Activated naive CD4-positive, alpha-beta T cell treated with anti-CD3 and anti-CD28 coated beads, Interleukin-2, amount 10 ng/mL, durations not matched to agents 7 days and 5 days (primary cell): ENCODE results near the gene SLC38A5.
"Not testable (repeated sequence)": the region's sequence is repeated elsewhere in the genome, so short reads cannot be mapped to it uniquely, and the experiment has no call there.

ENCODE experiments used
- CTCF ChIA-PET: fragments of 350-600 bp; sonication (Branson Sonifier 250); formaldehyde crosslinking; loops from one replicate; lab custom pipeline; 2021; ENCODE audit warnings: antibody characterized with exemption; lab: Charles Lee
- DNase-seq: peaks from one replicate; pipeline ENCODE4 v3.0.0-alpha.2; 2020
- H3K27ac Mint-ChIP-seq: one replicate; pipeline ENCODE4 v1.8.0; 2021; ENCODE audit warnings: mild to moderate bottlenecking, moderate library complexity, mixed read lengths
- H3K27me3 Mint-ChIP-seq: one replicate; pipeline ENCODE4 v1.8.0; 2021; ENCODE audit warnings: mild to moderate bottlenecking, mixed read lengths
- H3K36me3 Mint-ChIP-seq: one replicate; pipeline ENCODE4 v1.8.0; 2021; ENCODE audit warnings: mixed read lengths
- H3K4me1 Mint-ChIP-seq: one replicate; pipeline ENCODE4 v1.8.0; 2021; ENCODE audit warnings: mixed read lengths
- H3K4me3 Mint-ChIP-seq: one replicate; pipeline ENCODE4 v1.8.0; 2021; ENCODE audit warnings: mild to moderate bottlenecking, moderate library complexity, mixed read lengths
- H3K9me3 Mint-ChIP-seq: one replicate; pipeline ENCODE4 v1.8.0; 2021; ENCODE audit warnings: mixed read lengths

The SLC38A5 gene

GRCh38 chrX:48468693-48469691, 1.1 kb downstream of the SLC38A5 start:
- DNase-seq = peak; percentile 68
- peaks cover 43% of the 10 kb centered on the region for H3K4me1 Mint-ChIP-seq
- H3K4me3 Mint-ChIP-seq = peak overlapping the region; percentile 98
- CTCF ChIA-PET = interaction anchor here (0.6 to 1.2 kb wide), 2 partner anchors 223 to 241 kb away, joined by 3 read pairs; no protein-coding TSS in a partner anchor
- no peaks in the 10 kb centered on the region for H3K9me3 Mint-ChIP-seq
- H3K36me3 Mint-ChIP-seq = peaks cover 31% of the 10 kb centered on the region
- peak overlapping the region; percentile 84 for H3K27ac Mint-ChIP-seq
- no peaks in the 10 kb centered on the region for H3K27me3 Mint-ChIP-seq

- CTCF ChIA-PET = interaction anchor here (1.1 to 1.9 kb wide), 2 partner anchors 12 to 72 kb away, joined by 3 to 5 read pairs; partner anchors contain the start of gene TBC1D25
- Mint-ChIP-seq H3K4me3 (peak overlapping the region; percentile 98), H3K4me1 (peaks cover 44% of the 10 kb centered on the region), H3K27me3 (no peaks in the 10 kb centered on the region), H3K27ac (peak overlapping the region; percentile 84), H3K9me3 (no peaks in the 10 kb centered on the region), H3K36me3 (peaks cover 35% of the 10 kb centered on the region)
- DNase-seq = peak; percentile 66
Measured at GRCh38 chrX:48468247-48468671, 1.8 kb downstream of the SLC38A5 start.

GRCh38 chrX:48467281-48467761, 2.7 kb downstream of the SLC38A5 start:
- CTCF ChIA-PET = interaction anchor here (1.1 to 1.9 kb wide), 2 partner anchors 11 to 72 kb away, joined by 3 to 5 read pairs; partner anchors contain the start of gene TBC1D25
- no peaks in the 10 kb centered on the region for H3K9me3 Mint-ChIP-seq
- peaks cover 40% of the 10 kb centered on the region for H3K36me3 Mint-ChIP-seq
- H3K27ac Mint-ChIP-seq = no peak overlapping the region
- peak overlapping the region; percentile 98 for H3K4me3 Mint-ChIP-seq
- no peak for DNase-seq
- no peaks in the 10 kb centered on the region for H3K27me3 Mint-ChIP-seq
- H3K4me1 Mint-ChIP-seq = peaks cover 51% of the 10 kb centered on the region

- CTCF ChIA-PET = interaction anchor here (1.9 kb wide), 1 partner anchor 73 kb away, joined by 5 read pairs; the partner anchor contains the start of gene TBC1D25
- Mint-ChIP-seq H3K4me3 (peak overlapping the region; percentile 48), H3K27ac (peak overlapping the region; percentile 69), H3K4me1 (peaks cover 51% of the 10 kb centered on the region), H3K36me3 (peaks cover 43% of the 10 kb centered on the region), H3K27me3 (no peaks in the 10 kb centered on the region), H3K9me3 (no peaks in the 10 kb centered on the region)
- DNase-seq = peak; percentile 39
Measured at GRCh38 chrX:48466696-48467095, 3.4 kb downstream of the SLC38A5 start.

- CTCF ChIA-PET = no interaction called here
Measured at GRCh38 chrX:48465336-48465933, 4.6 kb downstream of the SLC38A5 start.

GRCh38 chrX:48461830-48462229, 8.2 kb downstream of the SLC38A5 start:
- Mint-ChIP-seq H3K27ac (peak overlapping the region; percentile 42), H3K4me3 (no peak overlapping the region), H3K36me3 (peaks cover 52% of the 10 kb centered on the region), H3K27me3 (no peaks in the 10 kb centered on the region), H3K4me1 (peaks cover 28% of the 10 kb centered on the region), H3K9me3 (no peaks in the 10 kb centered on the region)
- CTCF ChIA-PET = no interaction called here
- DNase-seq = no peak

More at GRCh38 chrX:48465336-48465933, 4.6 kb downstream of the SLC38A5 start:
- H3K9me3 Mint-ChIP-seq = no peaks in the 10 kb centered on the region
- H3K27me3 Mint-ChIP-seq = no peaks in the 10 kb centered on the region
- peaks cover 49% of the 10 kb centered on the region for H3K4me1 Mint-ChIP-seq
- H3K27ac Mint-ChIP-seq = peak overlapping the region; percentile 69
- no peak overlapping the region for H3K4me3 Mint-ChIP-seq
- peaks cover 51% of the 10 kb centered on the region for H3K36me3 Mint-ChIP-seq
- DNase-seq = no peak

- no peak for DNase-seq
- H3K4me1 Mint-ChIP-seq = peaks cover 21% of the 10 kb centered on the region
- no peaks in the 10 kb centered on the region for H3K27me3 Mint-ChIP-seq
- H3K9me3 Mint-ChIP-seq = no peaks in the 10 kb centered on the region
- CTCF ChIA-PET = no interaction called here
- H3K4me3 Mint-ChIP-seq = no peak overlapping the region
- H3K36me3 Mint-ChIP-seq = peaks cover 45% of the 10 kb centered on the region
- H3K27ac Mint-ChIP-seq = no peak overlapping the region
Measured at GRCh38 chrX:48460606-48461005, 9.5 kb downstream of the SLC38A5 start.

GRCh38 chrX:48460031-48460430, 10.0 kb downstream of the SLC38A5 start:
- Mint-ChIP-seq H3K27me3 (no peaks in the 10 kb centered on the region), H3K9me3 (no peaks in the 10 kb centered on the region), H3K4me3 (no peak overlapping the region), H3K27ac (no peak overlapping the region), H3K4me1 (peaks cover 15% of the 10 kb centered on the region), H3K36me3 (peaks cover 40% of the 10 kb centered on the region)
- DNase-seq = no peak
- CTCF ChIA-PET = no interaction called here

GRCh38 chrX:48459483-48459882, 10.6 kb downstream of the SLC38A5 start:
- no peak overlapping the region for H3K27ac Mint-ChIP-seq
- peaks cover 13% of the 10 kb centered on the region for H3K4me1 Mint-ChIP-seq
- H3K9me3 Mint-ChIP-seq = no peaks in the 10 kb centered on the region
- peaks cover 36% of the 10 kb centered on the region for H3K36me3 Mint-ChIP-seq
- CTCF ChIA-PET = no interaction called here
- H3K27me3 Mint-ChIP-seq = no peaks in the 10 kb centered on the region
- no peak for DNase-seq
- H3K4me3 Mint-ChIP-seq = no peak overlapping the region

GRCh38 chrX:48458711-48459110, 11.3 kb downstream of the SLC38A5 start:
- Mint-ChIP-seq H3K27ac (no peak overlapping the region), H3K4me1 (peaks cover 6% of the 10 kb centered on the region), H3K4me3 (no peak overlapping the region), H3K36me3 (peaks cover 29% of the 10 kb centered on the region), H3K27me3 (no peaks in the 10 kb centered on the region), H3K9me3 (no peaks in the 10 kb centered on the region)
- DNase-seq = no peak
- CTCF ChIA-PET = no interaction called here

- no peaks in the 10 kb centered on the region for H3K27me3 Mint-ChIP-seq
- CTCF ChIA-PET = interaction anchor here (1.1 kb wide), 1 partner anchor 11 kb away, joined by 3 read pairs; no protein-coding TSS in a partner anchor
- H3K4me3 Mint-ChIP-seq = no peak overlapping the region
- H3K36me3 Mint-ChIP-seq = peaks cover 21% of the 10 kb centered on the region
- no peak overlapping the region for H3K27ac Mint-ChIP-seq
- no peaks in the 10 kb centered on the region for H3K9me3 Mint-ChIP-seq
- no peak for DNase-seq
- no peaks in the 10 kb centered on the region for H3K4me1 Mint-ChIP-seq
Measured at GRCh38 chrX:48456628-48457331, 13.3 kb downstream of the SLC38A5 start.

- CTCF ChIA-PET = no interaction called here
- Mint-ChIP-seq H3K9me3 (no peaks in the 10 kb centered on the region), H3K4me3 (no peak overlapping the region), H3K27me3 (peaks cover 6% of the 10 kb centered on the region), H3K27ac (no peak overlapping the region), H3K36me3 (peaks cover 1% of the 10 kb centered on the region), H3K4me1 (no peaks in the 10 kb centered on the region)
- DNase-seq = no peak
Measured at GRCh38 chrX:48451708-48452107, 18.4 kb downstream of the SLC38A5 start.

- no peaks in the 10 kb centered on the region for H3K9me3 Mint-ChIP-seq
- no peaks in the 10 kb centered on the region for H3K4me1 Mint-ChIP-seq
- CTCF ChIA-PET = no interaction called here
- peaks cover 7% of the 10 kb centered on the region for H3K27me3 Mint-ChIP-seq
- no peak overlapping the region for H3K4me3 Mint-ChIP-seq
- H3K36me3 Mint-ChIP-seq = no peaks in the 10 kb centered on the region
- DNase-seq = no peak
- H3K27ac Mint-ChIP-seq = no peak overlapping the region
Measured at GRCh38 chrX:48450076-48450475, 20.0 kb downstream of the SLC38A5 start.

- DNase-seq, H3K27ac Mint-ChIP-seq, H3K4me1 Mint-ChIP-seq, H3K4me3 Mint-ChIP-seq, H3K36me3 Mint-ChIP-seq, CTCF ChIA-PET, H3K9me3 Mint-ChIP-seq: not testable (repeated sequence)
- H3K27me3 Mint-ChIP-seq = peaks cover 21% of the 10 kb centered on the region
Measured at GRCh38 chrX:48447201-48447600, 22.9 kb downstream of the SLC38A5 start.
